GM12864 (cell line): Measurements from ENCODE around the gene MKRN2OS.

Experiments used
- DNase-seq: peaks from one replicate; pipeline ENCODE4 v3.0.0-alpha.2; 2011; ENCODE audit warnings: low read depth
- H3K4me3 ChIP-seq: 2 replicates; pipeline ENCODE4 v1.5.1; 2011; ENCODE audit warnings: mild to moderate bottlenecking, low read depth, low read length, control low read depth
- TF ChIP-seq, protein P1 (sequence below): IDR thresholded peaks from 2 replicates; pipeline ENCODE4 v1.5.1; 2011; ENCODE audit warnings: low read depth, mild to moderate bottlenecking, moderate library complexity, low read length, control low read depth, inconsistent platforms; ENCODE audit errors: missing control alignments

Gene MKRN2OS

DNA sequence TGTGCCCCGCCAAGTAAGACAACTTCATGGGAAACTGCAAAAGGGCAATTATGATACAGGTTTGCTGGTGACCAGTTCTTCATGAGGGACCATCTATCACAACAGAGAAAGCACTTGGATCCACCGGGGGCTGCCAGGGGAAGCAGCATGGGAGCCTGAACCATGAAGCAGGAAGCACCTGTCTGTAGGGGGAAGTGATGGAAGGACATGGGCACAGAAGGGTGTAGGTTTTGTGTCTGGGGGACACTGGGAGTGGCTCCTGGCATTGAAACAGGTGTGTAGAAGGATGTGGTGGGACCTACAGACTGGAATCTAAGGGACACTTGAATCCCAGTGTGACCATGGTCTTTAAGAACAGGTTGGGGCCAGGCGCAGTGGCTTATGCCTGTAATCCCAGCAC lies 34.2 kb upstream of the MKRN2OS start:
- TF ChIP-seq, protein P1, sequence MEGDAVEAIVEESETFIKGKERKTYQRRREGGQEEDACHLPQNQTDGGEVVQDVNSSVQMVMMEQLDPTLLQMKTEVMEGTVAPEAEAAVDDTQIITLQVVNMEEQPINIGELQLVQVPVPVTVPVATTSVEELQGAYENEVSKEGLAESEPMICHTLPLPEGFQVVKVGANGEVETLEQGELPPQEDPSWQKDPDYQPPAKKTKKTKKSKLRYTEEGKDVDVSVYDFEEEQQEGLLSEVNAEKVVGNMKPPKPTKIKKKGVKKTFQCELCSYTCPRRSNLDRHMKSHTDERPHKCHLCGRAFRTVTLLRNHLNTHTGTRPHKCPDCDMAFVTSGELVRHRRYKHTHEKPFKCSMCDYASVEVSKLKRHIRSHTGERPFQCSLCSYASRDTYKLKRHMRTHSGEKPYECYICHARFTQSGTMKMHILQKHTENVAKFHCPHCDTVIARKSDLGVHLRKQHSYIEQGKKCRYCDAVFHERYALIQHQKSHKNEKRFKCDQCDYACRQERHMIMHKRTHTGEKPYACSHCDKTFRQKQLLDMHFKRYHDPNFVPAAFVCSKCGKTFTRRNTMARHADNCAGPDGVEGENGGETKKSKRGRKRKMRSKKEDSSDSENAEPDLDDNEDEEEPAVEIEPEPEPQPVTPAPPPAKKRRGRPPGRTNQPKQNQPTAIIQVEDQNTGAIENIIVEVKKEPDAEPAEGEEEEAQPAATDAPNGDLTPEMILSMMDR: no peak
- H3K4me3 ChIP-seq: no peak overlapping the region
- no peak for DNase-seq

DNA sequence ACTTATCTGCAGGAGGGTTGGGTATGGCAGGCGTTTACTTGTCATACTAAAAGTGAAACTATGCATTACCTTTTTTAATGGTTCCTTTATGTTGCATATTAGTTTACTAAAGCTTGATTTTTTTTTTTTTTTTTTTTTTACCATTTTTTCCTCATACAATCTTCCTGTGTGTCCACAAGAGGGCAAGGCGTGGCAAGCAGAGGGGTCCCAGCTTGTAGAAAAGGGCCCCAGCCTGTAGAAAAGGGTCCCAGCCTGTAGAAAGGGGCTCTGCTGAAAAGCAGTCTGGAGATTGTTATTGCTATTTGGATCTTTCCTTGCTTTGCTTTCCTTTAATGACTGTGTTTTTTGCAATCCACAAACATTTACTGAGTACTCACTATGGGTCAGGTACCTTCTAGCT lies 33.4 kb upstream of the MKRN2OS start:
- DNase-seq: no peak
- TF ChIP-seq, protein P1: peak; percentile 24

GRCh38 chr3:12577379-12577778 lies 32.1 kb upstream of the MKRN2OS start:
- no peak overlapping the region for H3K4me3 ChIP-seq
- TF ChIP-seq, protein P1: no peak
- no peak for DNase-seq

More for the DNA sequence above, 33.4 kb upstream of the MKRN2OS start:
- no peak overlapping the region for H3K4me3 ChIP-seq

GRCh38 chr3:12574661-12575060 lies 29.4 kb upstream of the MKRN2OS start:
- H3K4me3 ChIP-seq: no peak overlapping the region
- TF ChIP-seq, protein P1: no peak
- DNase-seq: no peak

- TF ChIP-seq, protein P1: no peak
- H3K4me3 ChIP-seq: no peak overlapping the region
- no peak for DNase-seq
Observed at GRCh38 chr3:12574131-12574530, 28.8 kb upstream of the MKRN2OS start.

DNA sequence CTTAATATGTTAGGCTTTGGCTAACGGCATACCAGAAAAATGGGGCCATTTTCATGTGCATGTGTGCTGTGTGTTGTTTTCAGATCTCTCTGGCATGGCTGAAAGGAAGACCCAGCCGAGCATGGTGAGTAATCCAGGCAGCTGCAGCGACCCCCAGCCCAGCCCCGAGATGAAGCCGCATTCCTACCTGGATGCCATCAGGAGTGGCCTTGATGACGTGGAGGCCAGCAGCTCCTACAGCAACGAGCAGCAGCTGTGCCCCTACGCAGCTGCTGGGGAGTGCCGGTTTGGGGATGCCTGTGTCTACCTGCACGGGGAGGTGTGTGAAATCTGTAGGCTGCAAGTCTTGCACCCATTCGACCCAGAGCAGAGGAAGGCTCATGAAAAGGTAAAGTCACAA lies 26.7 kb upstream of the MKRN2OS start:
- TF ChIP-seq, protein P1: no peak
- no peak overlapping the region for H3K4me3 ChIP-seq
- DNase-seq: no peak

DNA sequence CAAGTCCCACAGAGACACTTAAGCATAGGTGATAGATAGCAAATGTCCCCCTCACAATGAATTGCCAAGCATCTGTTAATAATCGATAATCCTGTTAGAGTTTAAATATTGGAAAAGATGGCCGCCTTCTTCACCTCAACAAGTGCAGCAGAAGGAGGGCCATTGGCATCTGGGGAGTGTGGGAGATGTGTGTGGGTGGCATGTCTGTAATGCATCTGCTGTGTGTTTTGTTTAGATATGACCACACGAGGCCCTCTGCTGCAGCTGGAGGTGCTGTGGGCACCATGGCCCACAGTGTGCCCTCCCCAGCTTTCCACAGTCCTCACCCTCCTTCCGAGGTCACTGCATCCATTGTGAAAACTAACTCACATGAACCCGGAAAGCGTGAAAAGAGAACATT lies 24.5 kb upstream of the MKRN2OS start:
- DNase-seq: no peak
- TF ChIP-seq, protein P1: no peak
- no peak overlapping the region for H3K4me3 ChIP-seq
